GM21447 (cell line): ENCODE measurements around the gene SYDE1.
"Not testable (repeated sequence)": the region's sequence is repeated elsewhere in the genome, so short reads cannot be mapped to it uniquely, and the experiment has no call there.

Source experiments
- ATAC-seq: cut with Tn5 transposase; IDR thresholded peaks from one replicate; pipeline ENCODE4 v1.9.1; 2021; ENCODE audit not compliant: unreplicated experiment

The SYDE1 gene, protein sequence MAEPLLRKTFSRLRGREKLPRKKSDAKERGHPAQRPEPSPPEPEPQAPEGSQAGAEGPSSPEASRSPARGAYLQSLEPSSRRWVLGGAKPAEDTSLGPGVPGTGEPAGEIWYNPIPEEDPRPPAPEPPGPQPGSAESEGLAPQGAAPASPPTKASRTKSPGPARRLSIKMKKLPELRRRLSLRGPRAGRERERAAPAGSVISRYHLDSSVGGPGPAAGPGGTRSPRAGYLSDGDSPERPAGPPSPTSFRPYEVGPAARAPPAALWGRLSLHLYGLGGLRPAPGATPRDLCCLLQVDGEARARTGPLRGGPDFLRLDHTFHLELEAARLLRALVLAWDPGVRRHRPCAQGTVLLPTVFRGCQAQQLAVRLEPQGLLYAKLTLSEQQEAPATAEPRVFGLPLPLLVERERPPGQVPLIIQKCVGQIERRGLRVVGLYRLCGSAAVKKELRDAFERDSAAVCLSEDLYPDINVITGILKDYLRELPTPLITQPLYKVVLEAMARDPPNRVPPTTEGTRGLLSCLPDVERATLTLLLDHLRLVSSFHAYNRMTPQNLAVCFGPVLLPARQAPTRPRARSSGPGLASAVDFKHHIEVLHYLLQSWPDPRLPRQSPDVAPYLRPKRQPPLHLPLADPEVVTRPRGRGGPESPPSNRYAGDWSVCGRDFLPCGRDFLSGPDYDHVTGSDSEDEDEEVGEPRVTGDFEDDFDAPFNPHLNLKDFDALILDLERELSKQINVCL

DNA sequence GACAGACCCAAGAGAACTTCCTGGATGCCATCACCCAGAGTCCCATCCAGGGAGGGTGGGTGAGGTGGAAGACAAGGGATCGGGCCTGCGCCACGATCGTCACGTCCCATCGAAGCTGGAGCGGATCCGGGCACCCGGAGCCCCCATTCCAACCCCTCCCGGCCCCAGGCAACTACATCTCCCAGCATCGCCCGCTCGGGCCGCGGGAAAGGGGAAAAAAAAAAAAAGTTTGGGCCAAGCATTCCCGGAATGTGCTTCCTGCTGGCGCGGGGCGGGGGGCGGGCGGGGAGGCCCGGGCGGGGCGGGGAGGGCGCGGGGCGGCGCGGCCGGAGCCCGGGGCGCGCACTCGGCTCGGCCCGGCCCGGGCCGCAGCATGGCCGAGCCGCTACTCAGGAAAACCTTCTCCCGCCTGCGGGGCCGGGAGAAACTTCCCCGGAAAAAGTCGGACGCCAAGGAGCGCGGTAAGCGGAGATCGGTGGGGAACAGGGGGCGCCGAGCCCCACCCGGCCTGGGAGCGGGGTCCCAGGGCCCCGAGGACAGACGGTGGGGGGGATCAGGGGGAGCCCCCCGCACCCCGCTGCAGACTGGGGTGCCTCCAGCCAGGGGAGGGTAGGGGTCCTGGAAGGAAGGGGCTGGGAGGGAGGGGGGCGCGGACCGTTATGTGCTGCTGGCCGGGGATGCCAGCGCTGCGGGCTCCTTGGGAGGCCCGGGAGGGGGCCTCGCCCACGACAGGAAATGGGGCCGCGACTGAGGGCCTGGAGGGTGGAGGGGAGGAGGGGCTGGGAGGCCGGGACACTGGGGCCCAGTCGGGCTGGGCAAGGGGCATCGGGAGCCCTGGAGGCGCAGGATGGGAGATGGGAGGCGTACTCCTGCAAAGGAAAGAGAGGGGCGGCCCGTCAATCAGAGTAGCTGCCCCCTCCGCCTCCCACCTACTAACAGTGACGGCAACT is at the start of gene SYDE1:
Gene SYDE1 (plus strand): TSS at position 341 of the 950 bp plus-strand sequence. CDS start 33 bp downstream, at position 374.
- ATAC-seq = no peak

DNA sequence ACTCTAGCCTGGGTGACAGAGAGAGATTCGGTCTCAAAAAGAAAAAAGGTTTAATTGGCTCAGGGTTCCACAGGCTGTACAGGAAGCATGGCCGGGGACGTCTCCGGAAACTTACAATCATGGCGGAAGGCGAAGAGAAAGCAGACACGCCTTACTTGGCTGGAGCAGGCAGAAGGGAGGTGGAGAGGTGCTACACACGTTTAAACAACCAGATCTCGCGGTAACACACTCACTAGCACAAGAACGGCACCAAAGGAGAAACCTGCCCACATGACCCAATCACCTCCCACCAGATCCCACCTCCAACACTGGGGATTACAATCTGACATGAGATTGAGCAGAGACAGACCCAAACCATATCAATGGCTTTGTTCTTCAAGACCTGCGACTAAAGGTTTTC is 45.2 kb upstream of the SYDE1 start:
- no peak for ATAC-seq

DNA sequence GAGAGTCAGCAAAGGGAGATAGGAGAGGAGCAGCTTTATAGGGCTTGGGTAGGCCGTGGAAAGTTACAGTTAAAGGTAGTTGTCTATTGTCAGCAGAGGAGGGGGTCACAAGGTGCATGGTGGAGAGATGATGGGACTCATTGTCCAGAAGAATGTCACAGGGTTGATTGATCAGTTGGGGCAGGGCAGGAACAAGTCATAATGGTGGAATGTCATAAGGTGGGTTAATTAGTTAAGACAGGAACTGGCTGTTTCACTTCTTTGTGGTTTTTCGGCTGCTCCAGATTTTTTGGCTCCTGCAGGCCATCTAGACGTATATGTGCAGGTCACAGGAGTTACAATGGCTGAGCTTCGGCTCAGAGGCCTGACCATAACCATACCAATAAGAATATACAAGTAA is 36.8 kb upstream of the SYDE1 start:
- not testable (repeated sequence) for ATAC-seq

DNA sequence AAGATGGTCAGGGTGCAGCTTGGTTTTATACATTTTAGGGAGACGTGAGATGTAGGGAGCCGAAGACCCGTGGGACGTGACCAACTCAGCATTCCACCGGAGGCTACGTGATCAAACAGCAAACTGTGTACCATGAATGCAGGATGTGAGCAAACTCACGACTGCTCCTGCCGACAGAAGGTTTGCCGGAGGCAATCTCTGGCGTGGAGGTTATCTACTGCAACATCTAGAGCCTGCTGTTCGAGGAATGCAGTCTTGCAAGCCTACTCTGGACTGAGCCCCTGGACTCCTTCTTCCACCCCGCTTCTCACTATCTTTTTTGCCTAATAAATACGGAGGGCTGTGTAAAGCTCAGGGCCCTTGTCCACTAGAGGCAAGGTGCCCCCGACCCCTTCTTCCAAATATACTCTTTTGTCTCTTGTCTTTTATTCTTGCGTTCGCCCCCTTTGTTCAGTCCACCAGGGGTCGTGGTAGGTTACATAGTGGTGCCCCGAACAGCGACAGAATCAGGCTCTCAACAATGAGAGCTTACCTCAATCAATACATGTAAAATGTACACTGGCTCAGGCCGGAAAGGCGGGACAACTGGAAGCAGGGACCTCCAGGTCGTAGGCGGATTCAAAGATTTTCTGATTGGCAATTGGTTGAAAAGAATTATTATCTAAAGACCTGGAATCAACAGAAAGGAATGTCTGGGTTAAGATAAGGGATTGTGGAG is 34.1 kb upstream of the SYDE1 start:
- no peak for ATAC-seq

- ATAC-seq = no peak
Measured at GRCh38 chr19:15074371-15074770, 32.8 kb upstream of the SYDE1 start.

DNA sequence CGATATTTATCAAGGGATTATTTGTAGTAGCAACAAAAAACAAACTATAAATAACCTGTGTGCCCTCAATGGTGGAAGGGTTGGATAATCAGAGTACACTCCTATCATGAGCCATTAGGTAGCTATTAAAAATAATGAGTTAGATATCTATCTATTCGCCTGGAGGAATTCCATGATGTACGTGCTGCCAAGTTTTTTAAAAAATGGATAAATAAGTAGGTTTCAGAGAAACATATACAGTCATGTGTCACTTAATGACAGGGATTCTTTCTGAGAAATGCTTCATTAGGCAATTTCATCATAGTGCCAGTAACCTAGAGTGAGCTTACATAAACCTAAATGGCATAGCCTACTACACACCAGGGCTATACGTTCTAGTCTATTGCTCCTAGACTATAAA is 31.4 kb upstream of the SYDE1 start:
- no peak for ATAC-seq

GRCh38 chr19:15080002-15080401 is 27.2 kb upstream of the SYDE1 start:
- not testable (repeated sequence) for ATAC-seq

- ATAC-seq = no peak
Measured at GRCh38 chr19:15081911-15082310, 25.3 kb upstream of the SYDE1 start, which contains the start of gene OR1I1. OR1I1 (plus strand) TSS chr19:15082211; CDS start chr19:15087066, 4,855 bp downstream.

DNA sequence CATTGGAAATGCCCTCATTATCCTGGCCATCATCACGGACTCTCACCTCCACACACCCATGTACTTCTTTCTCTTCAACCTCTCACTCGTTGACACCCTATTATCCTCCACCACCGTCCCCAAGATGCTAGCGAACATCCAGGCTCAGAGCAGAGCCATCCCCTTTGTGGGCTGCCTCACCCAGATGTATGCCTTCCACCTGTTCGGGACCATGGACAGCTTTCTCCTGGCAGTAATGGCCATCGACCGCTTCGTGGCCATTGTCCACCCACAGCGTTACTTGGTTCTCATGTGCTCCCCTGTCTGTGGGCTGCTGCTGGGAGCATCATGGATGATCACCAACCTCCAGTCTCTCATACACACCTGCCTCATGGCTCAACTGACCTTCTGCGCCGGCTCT is 20.0 kb upstream of the SYDE1 start:
- no peak for ATAC-seq

DNA sequence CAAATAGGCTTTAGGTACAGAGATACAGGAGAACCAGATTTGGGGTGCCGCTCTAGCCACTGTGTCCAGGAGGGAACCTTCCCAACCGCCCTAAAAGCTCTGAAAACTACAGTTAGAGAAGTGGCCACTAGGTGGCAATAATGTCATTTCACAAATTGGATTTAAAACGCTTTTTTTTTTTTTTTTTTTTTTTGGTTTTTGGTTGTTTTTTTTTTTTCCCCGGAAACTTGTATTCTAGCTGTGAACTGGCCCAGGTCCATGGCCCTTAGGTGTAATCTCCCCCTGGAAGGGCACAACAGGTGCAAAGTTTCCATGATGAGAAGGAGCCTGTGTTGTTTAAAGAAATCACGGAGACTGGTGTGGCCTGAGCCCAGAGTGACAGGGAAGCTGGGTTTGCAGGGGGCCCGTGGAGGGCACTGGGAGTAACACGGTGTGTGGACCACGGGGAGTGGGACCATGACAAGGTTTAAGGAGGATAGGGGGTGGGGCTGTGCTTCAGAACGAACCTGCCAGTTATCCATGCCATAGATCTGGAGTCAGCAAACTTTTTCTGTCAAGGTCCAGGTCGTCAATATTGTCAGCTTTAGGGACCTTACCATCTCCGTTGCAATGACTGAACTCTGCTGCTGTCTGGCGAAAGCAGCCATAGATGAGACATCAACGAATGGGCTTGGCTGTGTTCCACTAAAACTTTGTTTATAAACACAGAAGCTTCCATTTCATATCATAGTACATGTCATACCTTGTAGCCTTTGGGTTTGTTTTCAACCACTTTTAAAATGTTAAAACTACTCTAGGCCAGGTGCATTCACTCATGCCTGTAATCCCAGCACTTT is 15.1 kb upstream of the SYDE1 start:
- ATAC-seq = no peak

GRCh38 chr19:15093001-15093400 is 14.2 kb upstream of the SYDE1 start:
- no peak for ATAC-seq

DNA sequence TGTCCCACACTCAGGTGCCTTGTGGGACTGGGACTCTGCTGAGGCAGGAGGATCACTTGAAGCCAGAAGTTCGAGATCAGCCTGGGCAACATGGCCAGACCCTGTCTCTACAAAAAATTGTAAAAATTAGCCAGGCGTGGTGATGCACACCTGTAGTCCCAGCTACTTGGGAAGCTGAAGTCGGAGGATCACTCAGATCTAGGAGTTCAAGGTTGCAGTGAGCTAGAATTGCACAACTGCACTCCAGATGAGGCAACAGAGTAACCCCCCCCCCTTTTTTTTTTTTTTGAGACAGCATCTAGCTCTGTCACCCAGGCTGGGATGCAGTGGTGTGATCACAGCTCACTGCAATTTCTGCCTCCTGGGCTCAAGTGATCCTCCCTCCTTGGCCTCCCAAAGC is 11.0 kb upstream of the SYDE1 start:
- no peak for ATAC-seq

- not testable (repeated sequence) for ATAC-seq
Measured at GRCh38 chr19:15097980-15098379, 9.2 kb upstream of the SYDE1 start.

DNA sequence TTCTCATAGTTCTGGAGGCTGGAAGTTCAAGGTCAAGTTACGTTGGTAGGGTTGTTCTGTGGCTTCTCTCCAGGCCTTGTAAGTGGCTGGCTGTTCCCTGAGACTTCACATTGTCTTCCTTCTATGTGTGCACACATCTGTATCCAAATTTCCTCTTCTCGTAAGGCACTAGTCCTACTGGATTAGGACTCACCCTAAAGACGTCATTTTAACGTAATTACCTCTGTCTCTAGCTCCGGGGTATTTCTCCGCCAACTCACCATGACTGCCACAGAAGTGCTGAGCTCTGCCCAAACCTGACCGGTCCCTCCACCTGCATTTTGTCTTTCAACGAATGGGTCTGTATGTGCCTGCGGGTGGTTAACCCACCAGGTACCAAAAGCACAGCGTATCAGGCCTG is 8.7 kb upstream of the SYDE1 start:
- no peak for ATAC-seq

DNA sequence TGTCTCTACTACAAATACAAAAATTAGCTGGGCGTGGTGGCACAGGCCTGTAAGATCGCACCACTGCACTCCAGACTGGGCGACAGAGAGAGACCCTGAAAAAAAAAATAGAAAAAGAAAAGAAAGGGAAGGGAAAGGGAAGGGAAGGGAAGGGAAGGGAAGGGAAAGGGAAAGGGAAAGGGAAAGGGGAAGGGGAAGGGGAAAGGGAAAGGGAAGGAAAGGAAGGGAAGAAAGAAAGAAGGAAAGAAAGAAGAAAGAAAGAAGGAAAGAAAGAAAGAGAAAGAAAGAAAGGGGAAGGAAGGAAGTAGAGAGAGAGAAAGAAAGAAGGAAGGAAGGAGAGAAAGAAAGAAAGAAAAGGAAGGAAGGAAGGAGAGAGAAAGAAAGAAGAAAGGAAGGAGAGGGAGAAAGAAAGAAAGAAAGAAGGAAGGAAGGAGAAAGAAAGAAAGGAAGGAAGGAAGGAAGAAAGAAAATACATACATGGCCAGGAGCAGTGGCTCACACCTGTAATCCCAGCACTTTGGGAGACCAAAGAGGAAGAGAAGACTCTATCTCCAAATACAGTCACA is 8.1 kb upstream of the SYDE1 start:
- no peak for ATAC-seq

GRCh38 chr19:15101479-15102082 is 5.6 kb upstream of the SYDE1 start:
- no peak for ATAC-seq

GRCh38 chr19:15104003-15104402 is 3.2 kb upstream of the SYDE1 start:
- ATAC-seq = no peak

DNA sequence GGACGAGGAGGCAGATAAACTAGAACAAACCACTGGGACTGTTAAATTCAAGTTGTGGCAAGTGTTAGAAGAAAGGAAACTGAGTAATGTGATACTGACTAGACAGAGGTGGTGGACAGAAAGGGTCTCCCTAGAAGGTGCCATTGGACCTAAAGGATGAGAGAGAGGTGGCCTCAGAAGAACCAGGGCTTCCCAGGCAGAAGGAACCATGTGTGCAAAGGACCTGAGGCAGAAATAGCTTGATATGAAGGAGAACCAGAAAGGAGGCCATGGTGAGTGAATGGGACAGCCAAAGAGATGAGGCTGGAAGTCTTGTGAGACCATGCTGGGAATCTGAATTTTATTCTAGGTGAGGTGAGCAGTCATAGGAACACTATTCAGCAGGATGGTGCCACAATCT is 2.8 kb upstream of the SYDE1 start:
- ATAC-seq = no peak

DNA sequence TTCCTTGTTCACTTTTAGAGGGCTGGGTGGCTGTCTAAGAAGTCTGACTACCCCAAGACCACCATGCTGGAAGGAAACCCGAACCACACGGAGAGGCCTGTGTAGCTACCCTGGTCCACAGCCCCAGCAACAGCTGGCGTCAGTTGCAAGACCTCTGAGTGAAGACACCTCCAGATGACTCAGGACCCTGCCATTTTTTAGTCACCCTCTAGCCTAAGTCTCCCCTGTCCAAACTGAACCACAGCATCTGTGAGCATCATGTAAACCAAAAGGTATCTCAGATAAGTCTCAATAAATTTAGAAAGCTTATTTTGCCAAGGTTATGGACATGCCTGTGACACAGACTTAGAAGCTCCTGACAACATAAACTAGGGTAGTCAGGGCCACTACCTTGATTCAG is 2.2 kb upstream of the SYDE1 start:
- no peak for ATAC-seq
